Measurements from ENCODE around the gene CALML6. TPM values are rescaled to one million over a fixed set of nuclear protein-coding genes. Genes with fewer than 3 reads are reported as not detected.

Gene CALML6
- total RNA-seq, 1 experiment from 2014 or later, result 1.5 TPM

DNA sequence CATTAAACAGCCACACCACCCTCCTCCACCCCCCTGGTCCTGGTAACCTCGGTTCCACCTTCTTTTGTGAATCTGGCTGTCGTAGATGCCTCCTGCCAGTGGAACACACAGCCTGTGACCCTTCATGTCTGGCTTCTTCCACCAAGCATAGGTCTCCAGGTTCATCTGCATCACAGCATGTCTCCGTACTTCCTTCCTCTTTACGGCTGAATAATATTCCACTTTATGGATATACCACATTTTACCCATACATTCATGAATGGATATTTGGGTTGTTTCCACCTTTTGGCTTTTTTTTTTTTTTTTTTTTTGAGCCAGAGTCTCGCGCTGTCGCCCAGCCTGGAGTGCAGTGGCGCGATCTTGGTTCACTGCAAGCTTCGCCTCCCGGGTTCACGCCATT lies 11.8 kb upstream of the CALML6 start:
- Histone ChIP-seq H3K27me3 (ENCODE audit: control insufficient read depth, insufficient read depth, low read length) (no peaks in the 10 kb centered on the region), H3K27ac (ENCODE audit: low read length) (no peak overlapping the region), H3K4me3 (ENCODE audit: low read depth in 2 of 2, low read length in 2 of 2) (no peak overlapping the region), H3K9me3 (ENCODE audit: control insufficient read depth, insufficient read depth, low read depth, low read length) (no peaks in the 10 kb centered on the region), H3K4me1 (ENCODE audit: control insufficient read depth, insufficient read depth, low read length) (peaks cover 16% of the 10 kb centered on the region), H3K36me3 (ENCODE audit: control insufficient read depth, insufficient read depth, low read length) (no peaks in the 10 kb centered on the region)
- TF ChIP-seq, protein P1, sequence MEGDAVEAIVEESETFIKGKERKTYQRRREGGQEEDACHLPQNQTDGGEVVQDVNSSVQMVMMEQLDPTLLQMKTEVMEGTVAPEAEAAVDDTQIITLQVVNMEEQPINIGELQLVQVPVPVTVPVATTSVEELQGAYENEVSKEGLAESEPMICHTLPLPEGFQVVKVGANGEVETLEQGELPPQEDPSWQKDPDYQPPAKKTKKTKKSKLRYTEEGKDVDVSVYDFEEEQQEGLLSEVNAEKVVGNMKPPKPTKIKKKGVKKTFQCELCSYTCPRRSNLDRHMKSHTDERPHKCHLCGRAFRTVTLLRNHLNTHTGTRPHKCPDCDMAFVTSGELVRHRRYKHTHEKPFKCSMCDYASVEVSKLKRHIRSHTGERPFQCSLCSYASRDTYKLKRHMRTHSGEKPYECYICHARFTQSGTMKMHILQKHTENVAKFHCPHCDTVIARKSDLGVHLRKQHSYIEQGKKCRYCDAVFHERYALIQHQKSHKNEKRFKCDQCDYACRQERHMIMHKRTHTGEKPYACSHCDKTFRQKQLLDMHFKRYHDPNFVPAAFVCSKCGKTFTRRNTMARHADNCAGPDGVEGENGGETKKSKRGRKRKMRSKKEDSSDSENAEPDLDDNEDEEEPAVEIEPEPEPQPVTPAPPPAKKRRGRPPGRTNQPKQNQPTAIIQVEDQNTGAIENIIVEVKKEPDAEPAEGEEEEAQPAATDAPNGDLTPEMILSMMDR (IDR thresholded peaks at IDR 0.05), result no peak
- no peak for TF ChIP-seq SIN3A (IDR thresholded peaks at IDR 0.05; ENCODE audit: borderline replicate concordance, insufficient read depth, low read depth, low read length)
- TF ChIP-seq TCF7L2 (IDR thresholded peaks at IDR 0.05; ENCODE audit: low read depth, low read length), result no peak
- TF ChIP-seq POLR2AphosphoS5 (IDR thresholded peaks at IDR 0.05; ENCODE audit: low read depth, low read length), result no peak
- TF ChIP-seq, protein P2, sequence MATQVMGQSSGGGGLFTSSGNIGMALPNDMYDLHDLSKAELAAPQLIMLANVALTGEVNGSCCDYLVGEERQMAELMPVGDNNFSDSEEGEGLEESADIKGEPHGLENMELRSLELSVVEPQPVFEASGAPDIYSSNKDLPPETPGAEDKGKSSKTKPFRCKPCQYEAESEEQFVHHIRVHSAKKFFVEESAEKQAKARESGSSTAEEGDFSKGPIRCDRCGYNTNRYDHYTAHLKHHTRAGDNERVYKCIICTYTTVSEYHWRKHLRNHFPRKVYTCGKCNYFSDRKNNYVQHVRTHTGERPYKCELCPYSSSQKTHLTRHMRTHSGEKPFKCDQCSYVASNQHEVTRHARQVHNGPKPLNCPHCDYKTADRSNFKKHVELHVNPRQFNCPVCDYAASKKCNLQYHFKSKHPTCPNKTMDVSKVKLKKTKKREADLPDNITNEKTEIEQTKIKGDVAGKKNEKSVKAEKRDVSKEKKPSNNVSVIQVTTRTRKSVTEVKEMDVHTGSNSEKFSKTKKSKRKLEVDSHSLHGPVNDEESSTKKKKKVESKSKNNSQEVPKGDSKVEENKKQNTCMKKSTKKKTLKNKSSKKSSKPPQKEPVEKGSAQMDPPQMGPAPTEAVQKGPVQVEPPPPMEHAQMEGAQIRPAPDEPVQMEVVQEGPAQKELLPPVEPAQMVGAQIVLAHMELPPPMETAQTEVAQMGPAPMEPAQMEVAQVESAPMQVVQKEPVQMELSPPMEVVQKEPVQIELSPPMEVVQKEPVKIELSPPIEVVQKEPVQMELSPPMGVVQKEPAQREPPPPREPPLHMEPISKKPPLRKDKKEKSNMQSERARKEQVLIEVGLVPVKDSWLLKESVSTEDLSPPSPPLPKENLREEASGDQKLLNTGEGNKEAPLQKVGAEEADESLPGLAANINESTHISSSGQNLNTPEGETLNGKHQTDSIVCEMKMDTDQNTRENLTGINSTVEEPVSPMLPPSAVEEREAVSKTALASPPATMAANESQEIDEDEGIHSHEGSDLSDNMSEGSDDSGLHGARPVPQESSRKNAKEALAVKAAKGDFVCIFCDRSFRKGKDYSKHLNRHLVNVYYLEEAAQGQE (IDR thresholded peaks at IDR 0.05; ENCODE audit: insufficient read depth in 1 of 2, low read depth in 2 of 2, low read length in 1 of 2), result no peak
- intact Hi-C loops (cut with micrococcal nuclease; ENCODE audit: unreplicated experiment), result no loop called here
- BruUV-seq (replicated peaks), result no TSS peak
- no peak for ATAC-seq
- ChIA-PET POLR2A (no interaction called here), CTCF (no interaction called here)
- no peak for DNase-seq (ENCODE audit: low read depth, low spot score)
- in situ Hi-C loops (cut with HindIII; ENCODE audit: low pct_unique_long_range_greater_than_20kb, low sequenced_read_pairs), result no loop called here

DNA sequence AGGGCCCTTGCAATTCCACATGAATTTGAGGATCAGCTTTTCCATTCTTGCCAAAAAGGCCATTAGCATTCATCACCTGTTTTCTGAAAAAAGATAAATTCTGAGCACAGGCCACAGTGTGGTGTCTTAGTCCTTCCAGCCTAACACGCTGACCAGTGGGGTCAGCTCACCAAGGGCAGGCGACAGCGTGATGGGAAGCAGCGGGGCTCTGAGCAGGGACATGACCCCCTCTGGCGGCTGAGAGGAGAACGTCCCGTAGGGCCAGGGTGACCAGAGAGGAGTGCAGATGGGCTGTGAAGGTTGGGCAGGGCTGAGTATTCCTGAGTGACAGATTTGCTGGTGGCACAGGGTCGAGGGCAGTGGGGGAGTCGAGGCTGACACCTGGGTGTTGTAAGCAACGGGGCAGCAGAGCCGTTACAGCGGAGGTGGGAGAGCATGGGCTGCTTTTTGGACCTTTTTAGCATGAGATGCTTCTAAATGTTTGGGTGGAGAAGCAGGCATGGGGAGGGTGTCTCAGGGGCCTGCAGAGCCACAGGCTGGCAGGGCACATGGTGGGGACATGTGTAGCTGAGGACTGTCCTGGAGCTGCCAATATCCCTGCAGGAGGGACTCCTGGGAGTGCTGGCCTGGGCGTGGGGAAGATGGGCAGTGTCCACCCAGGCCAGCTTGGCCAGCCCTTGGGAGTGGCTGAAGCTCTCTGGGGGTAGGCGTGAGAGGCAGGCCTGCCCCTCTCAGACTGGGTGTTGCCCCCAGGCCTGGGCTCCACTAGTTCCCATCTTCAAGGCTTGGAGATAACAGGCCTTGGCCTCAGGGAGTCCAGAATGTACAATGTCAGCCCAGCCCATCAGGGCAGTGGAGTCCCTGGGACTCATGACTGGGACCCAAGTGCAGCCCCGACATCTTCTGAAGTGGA lies 8.6 kb upstream of the CALML6 start:
- no TSS peak for BruUV-seq (replicated peaks)
- DNase-seq (ENCODE audit: low read depth, low spot score), result peak; percentile 72
- POLR2A ChIA-PET, result interaction anchor here (0.7 kb wide), 1 partner anchor 39 kb away, joined by 3 read pairs; no protein-coding TSS in a partner anchor
- in situ Hi-C loops (cut with HindIII; ENCODE audit: low pct_unique_long_range_greater_than_20kb, low sequenced_read_pairs), result no loop called here
- no peak for TF ChIP-seq POLR2AphosphoS5 (IDR thresholded peaks at IDR 0.05; ENCODE audit: low read depth, low read length)
- TF ChIP-seq, protein P1 (IDR thresholded peaks at IDR 0.05), result peak; percentile 98
- H3K4me3 ChIP-seq (ENCODE audit: low read depth in 2 of 2, low read length in 2 of 2), result no peak overlapping the region
- H3K36me3 ChIP-seq (ENCODE audit: control insufficient read depth, insufficient read depth, low read length), result no peaks in the 10 kb centered on the region; the same call in 1 of the 2 replicates
- intact Hi-C loops (cut with micrococcal nuclease; ENCODE audit: unreplicated experiment), result no loop called here
- H3K27ac ChIP-seq (ENCODE audit: low read length), result peak overlapping the region; percentile 44; the same call in 1 of the 2 replicates
- H3K9me3 ChIP-seq (ENCODE audit: control insufficient read depth, insufficient read depth, low read depth, low read length), result no peaks in the 10 kb centered on the region
- ATAC-seq, result peak; percentile 84
- no peaks in the 10 kb centered on the region for H3K27me3 ChIP-seq (ENCODE audit: control insufficient read depth, insufficient read depth, low read length)
- CTCF ChIA-PET, result interaction anchor here (0.7 to 1.1 kb wide), 4 partner anchors 11 to 126 kb away, joined by 3 to 9 read pairs (median 4); partner anchors contain the start of gene TMEM52
- H3K4me1 ChIP-seq (ENCODE audit: control insufficient read depth, insufficient read depth, low read length), result peaks cover 25% of the 10 kb centered on the region
